Ishikawa (cell line): Measurements from ENCODE around the gene SGCE.

Experiments used
- CEBPB ChIP-seq: IDR thresholded peaks from 2 replicates; pipeline ENCODE4 v1.6.1; 2012
- TAF1 ChIP-seq: IDR thresholded peaks from 2 replicates; pipeline ENCODE4 v1.6.1; 2012; ENCODE audit warnings: low read depth, mild to moderate bottlenecking
- YY1 ChIP-seq: IDR thresholded peaks from 2 replicates; pipeline ENCODE4 v1.6.1; 2012; ENCODE audit warnings: low read depth

- TF ChIP-seq YY1 (no peak), CEBPB (no peak), TAF1 (no peak)
These were observed 53.8 kb downstream of the SGCE start for GRCh38 chr7:94602181-94602580.
